Right lobe of liver (tissue), 6 donors: Measurements from ENCODE around the gene AJAP1. TPM values are rescaled to one million over a fixed set of nuclear protein-coding genes. Genes with fewer than 3 reads are reported as not detected.
A peak's percentile ranks its signal among the peaks of the same experiment; 100 is the strongest.
"Not testable (repeated sequence)": the region's sequence is repeated elsewhere in the genome, so short reads cannot be mapped to it uniquely, and the experiment has no call there.

Experiments used
- ATAC-seq, 4 donors: fragments of 200-7000 bp; cut with Tn5 transposase; one replicate each; pipeline ENCODE4 v1.9.1; 2020; ENCODE audit warnings: mild to moderate bottlenecking in 4 of 4, moderate library complexity in 4 of 4
- DNase-seq, 3 donors: peaks; one replicate each; pipeline ENCODE4 v3.0.0-alpha.2; 2020
- H3K27ac ChIP-seq, 3 donors: fragments of 200-600 bp; one replicate each; pipeline ENCODE4 v1.8.0; 2022
- H3K27me3 ChIP-seq, 2 donors: fragments of 200-600 bp; one replicate each; pipeline ENCODE4 v1.8.0; 2022
- H3K36me3 ChIP-seq, 4 donors: fragments of 200-600 bp; sonication (generic) in 1 of 4; one replicate each; pipeline versions ENCODE4 v1.5.1 to v1.8.0; 2017 to 2022; ENCODE audit warnings: control low read depth in 1 of 4
- H3K4me1 ChIP-seq, 4 donors: fragments of 200-600 bp; sonication (generic) in 1 of 4; one replicate each; pipeline versions ENCODE4 v1.5.1 to v1.8.0; 2017 to 2022; ENCODE audit warnings: control low read depth in 1 of 4
- H3K4me3 ChIP-seq, 3 donors: fragments of 200-600 bp; one replicate each; pipeline ENCODE4 v1.8.0; 2022
- H3K9me3 ChIP-seq, 4 donors: fragments of 200-600 bp; sonication (generic) in 1 of 4; one replicate each; pipeline versions ENCODE4 v1.5.1 to v1.8.0; 2017 to 2022; ENCODE audit warnings: control low read depth in 1 of 4
- POLR2A ChIP-seq: fragments of 450-650 bp; IDR thresholded peaks from one replicate; pipeline ENCODE4 v1.6.1; 2017; ENCODE audit warnings: antibody characterized with exemption, mild to moderate bottlenecking
- WGBS: methylation state at CpG from one replicate; pipeline ENCODE4 v1.1.6; 2018; ENCODE audit warnings: low coverage, low lambda C conversion rate; ENCODE audit not compliant: insufficient coverage; ENCODE audit errors: missing lambda C conversion rate; 5-methylcytosine and 5-hydroxymethylcytosine counted together
- intact Hi-C, 2 donors: fragments of 100-400 bp; cut with DNase I; formaldehyde crosslinking; loops; one replicate each; pipeline versions ENCODE4 v1.11.2 to v1.14.1; 2022
- total RNA-seq, 6 experiments: library from RNA; depleted of rRNA in 2 of 6; stranded (reverse); fragments of >200 nt in 2 of 6; fragmentation: NEBNext Ultra II Directional in 3 of 6; extraction: Animal tissue kit (Norgen Biotek cat#: 25700) in 3 of 6; gene quantifications; one replicate each; pipeline versions ENCODE4 v1.1.0 to v1.2.4, GENCODE V29; 2016 to 2023
- TF ChIP-seq, protein P1 (sequence below), 4 donors: fragments of 200-600 bp in 3 of 4; fragments of 450-650 bp in 1 of 4; IDR thresholded peaks; one replicate each; pipeline versions ENCODE4 v1.5.1 to v1.8.0; 2016 to 2022; ENCODE audit warnings: antibody characterized with exemption in 4 of 4, mild to moderate bottlenecking in 2 of 4
- donor health status: DM: no; HTN: yes; CAD: no.
- donor health status: DM: no; HTN: no; CAD: no.
- donor health status: DM: no; HTN: no; CAD: no.
- donor health status: DM: no; HTN: yes; CAD: no.
- donor health status: DM: no; HTN: yes; CAD: no.

The AJAP1 gene
- total RNA-seq, 6 experiments from 2014 or later, result 0.06 to 0.35 (median 0.13) TPM

DNA sequence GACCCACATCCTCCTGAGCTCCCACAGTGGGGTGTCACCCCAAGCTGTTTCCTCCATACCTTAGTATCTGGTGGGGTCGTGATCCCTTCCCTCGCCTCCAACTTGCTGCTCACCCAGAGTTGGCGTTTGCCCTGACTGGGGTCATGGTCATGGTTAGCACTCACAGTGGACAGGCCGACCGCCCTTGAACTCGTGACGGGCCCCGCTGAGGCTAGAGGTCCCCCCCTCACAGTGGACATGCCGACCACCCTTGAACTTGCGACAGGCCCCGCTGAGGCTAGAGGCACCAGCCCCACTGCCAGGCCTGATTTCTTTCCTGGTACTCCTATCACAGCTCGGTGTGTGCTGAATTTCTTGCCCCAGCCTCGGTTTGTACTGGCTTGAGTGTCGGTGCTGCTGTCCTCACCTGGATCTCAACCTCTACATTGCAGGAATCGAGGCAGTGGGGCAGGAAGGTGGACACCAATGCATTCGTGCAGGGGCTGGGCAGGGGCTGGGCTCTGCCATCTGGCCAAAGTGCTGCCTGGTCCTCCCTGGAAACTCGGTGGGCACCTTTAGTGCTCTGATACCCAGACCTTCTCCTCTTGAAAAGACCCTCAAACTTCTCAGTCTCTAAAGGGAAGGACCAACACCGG is 37.5 kb upstream of the AJAP1 start:
- intact Hi-C loops, result no loop called here
- WGBS, result 83% methylated on average over 10 of the region's 18 CpGs
- Histone ChIP-seq H3K27me3 (no peaks in the 10 kb centered on the region), H3K9me3 (no peaks in the 10 kb centered on the region), H3K27ac (no peak overlapping the region), H3K36me3 (no peaks in the 10 kb centered on the region), H3K4me3 (no peak overlapping the region), H3K4me1 (no peaks in the 10 kb centered on the region)
- TF ChIP-seq, protein P1, sequence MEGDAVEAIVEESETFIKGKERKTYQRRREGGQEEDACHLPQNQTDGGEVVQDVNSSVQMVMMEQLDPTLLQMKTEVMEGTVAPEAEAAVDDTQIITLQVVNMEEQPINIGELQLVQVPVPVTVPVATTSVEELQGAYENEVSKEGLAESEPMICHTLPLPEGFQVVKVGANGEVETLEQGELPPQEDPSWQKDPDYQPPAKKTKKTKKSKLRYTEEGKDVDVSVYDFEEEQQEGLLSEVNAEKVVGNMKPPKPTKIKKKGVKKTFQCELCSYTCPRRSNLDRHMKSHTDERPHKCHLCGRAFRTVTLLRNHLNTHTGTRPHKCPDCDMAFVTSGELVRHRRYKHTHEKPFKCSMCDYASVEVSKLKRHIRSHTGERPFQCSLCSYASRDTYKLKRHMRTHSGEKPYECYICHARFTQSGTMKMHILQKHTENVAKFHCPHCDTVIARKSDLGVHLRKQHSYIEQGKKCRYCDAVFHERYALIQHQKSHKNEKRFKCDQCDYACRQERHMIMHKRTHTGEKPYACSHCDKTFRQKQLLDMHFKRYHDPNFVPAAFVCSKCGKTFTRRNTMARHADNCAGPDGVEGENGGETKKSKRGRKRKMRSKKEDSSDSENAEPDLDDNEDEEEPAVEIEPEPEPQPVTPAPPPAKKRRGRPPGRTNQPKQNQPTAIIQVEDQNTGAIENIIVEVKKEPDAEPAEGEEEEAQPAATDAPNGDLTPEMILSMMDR (IDR thresholded peaks at IDR 0.05), result no peak
- TF ChIP-seq POLR2A, result no peak
- peak in 1 of 3 donors; percentile 42 for DNase-seq
- no peak for ATAC-seq

DNA sequence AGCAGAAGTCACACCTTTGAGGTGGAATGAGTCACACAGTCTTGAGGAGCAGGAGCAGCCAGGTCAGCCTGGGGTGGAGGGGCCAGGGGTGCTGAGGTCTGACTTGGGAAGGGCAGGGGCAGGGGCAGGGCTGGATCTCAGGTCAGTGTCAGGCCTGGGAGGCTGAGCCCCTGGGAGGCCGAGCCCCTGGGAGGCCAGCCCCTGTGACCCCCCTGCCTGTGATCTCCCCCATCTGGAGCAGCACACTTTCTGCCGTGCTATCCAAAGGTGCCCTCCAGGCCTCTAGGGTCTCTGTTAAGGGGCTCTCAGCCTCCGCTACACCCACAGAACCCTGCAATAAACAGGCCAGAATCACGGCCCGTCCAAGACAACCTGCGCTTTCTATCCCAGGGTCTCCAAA is 36.9 kb upstream of the AJAP1 start:
- TF ChIP-seq, protein P1 (IDR thresholded peaks at IDR 0.05), result no peak
- no peak for TF ChIP-seq POLR2A
- no peaks in the 10 kb centered on the region for H3K36me3 ChIP-seq
- H3K27ac ChIP-seq, result no peak overlapping the region
- no peak overlapping the region for H3K4me3 ChIP-seq
- WGBS, result no CpG with 5 or more reads among the region's 6 CpGs
- H3K4me1 ChIP-seq, result no peaks in the 10 kb centered on the region
- intact Hi-C loops, result no loop called here
- ATAC-seq (peak in 1 of 4 donors; percentile 42), DNase-seq (no peak)
- H3K27me3 ChIP-seq, result no peaks in the 10 kb centered on the region
- no peaks in the 10 kb centered on the region for H3K9me3 ChIP-seq

DNA sequence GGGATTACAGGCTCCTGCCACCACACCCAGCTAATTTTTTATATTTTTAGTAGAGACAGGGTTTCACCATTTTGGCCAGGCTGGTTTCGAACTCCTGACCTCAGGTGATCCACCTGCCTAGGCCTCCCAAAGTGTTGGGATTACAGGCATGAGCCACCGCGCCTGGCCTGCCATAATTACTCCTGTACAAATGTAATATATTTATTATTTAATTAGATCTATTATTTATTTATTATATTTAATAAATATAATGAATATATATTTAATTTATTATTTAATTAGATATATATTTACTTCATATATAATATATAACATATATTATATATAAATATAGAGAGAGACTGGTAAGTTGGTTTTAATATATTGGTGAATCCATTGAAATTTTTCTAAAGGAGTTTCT is 35.6 kb upstream of the AJAP1 start:
- not testable (repeated sequence) for H3K27me3 ChIP-seq, ATAC-seq
- WGBS, result 89% methylated on average over 3 of the region's 3 CpGs

DNA sequence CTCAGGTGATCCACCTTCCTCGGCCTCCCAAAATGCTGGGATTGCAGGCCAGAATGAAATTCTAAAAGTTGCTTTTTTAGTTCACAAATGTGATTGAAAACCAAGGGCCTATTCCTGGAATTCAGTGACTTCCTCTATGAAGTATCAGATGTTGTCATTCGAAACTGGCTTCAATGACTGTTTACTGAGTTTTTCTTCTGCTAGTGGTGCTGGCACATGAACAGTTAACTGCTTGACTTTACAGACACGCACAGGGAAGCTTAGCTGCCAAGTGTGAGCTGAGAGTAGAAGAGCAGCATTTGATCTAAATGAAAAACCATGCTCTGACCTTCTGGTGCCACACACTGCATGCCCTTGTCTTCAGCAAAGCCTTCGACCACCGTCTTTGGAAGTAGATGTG is 32.8 kb upstream of the AJAP1 start:
- TF ChIP-seq POLR2A, result no peak
- TF ChIP-seq, protein P1 (IDR thresholded peaks at IDR 0.05), result no peak
- Histone ChIP-seq H3K27ac (no peak overlapping the region), H3K9me3 (no peaks in the 10 kb centered on the region), H3K4me1 (no peaks in the 10 kb centered on the region), H3K4me3 (no peak overlapping the region), H3K36me3 (no peaks in the 10 kb centered on the region), H3K27me3 (no peaks in the 10 kb centered on the region)
- DNase-seq, result no peak
- no peak for ATAC-seq
- intact Hi-C loops, result no loop called here
- WGBS, result 53% methylated on average over 5 of the region's 5 CpGs

More for the DNA sequence above, 35.6 kb upstream of the AJAP1 start:
- H3K27ac ChIP-seq, H3K4me3 ChIP-seq, DNase-seq, H3K36me3 ChIP-seq, H3K4me1 ChIP-seq, H3K9me3 ChIP-seq, intact Hi-C loops: not testable (repeated sequence)

DNA sequence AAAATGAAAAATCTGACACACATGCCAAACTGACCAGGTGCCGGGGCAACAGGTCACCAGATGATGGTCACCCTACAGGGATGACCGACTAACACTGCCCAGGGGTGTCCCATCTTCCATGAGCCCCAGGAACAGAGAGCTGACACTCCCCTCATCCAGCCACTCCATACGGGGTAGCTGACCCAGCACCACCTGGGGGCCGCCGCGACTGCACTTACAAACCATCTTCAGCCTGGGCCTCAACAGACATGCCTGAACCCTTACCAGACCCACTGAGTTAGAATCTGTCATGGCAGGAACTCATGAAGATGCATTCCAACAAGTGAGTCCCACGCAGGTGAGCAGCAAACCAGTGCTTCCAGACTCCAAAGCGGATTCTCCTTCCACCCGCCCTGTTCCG is 31.6 kb upstream of the AJAP1 start:
- TF ChIP-seq, protein P1 (IDR thresholded peaks at IDR 0.05), result no peak
- TF ChIP-seq POLR2A, result no peak
- Histone ChIP-seq H3K4me3 (no peak overlapping the region), H3K27ac (no peak overlapping the region), H3K36me3 (no peaks in the 10 kb centered on the region), H3K9me3 (no peaks in the 10 kb centered on the region), H3K4me1 (no peaks in the 10 kb centered on the region), H3K27me3 (no peaks in the 10 kb centered on the region)
- no peak for ATAC-seq
- intact Hi-C loops, result no loop called here
- 56% methylated on average over 3 of the region's 10 CpGs for WGBS
- DNase-seq, result no peak
